ENCODE results near the gene CACNA1H.
"Not testable (repeated sequence)": the region's sequence is repeated elsewhere in the genome, so short reads cannot be mapped to it uniquely, and the experiment has no call there.

Gene CACNA1H

DNA sequence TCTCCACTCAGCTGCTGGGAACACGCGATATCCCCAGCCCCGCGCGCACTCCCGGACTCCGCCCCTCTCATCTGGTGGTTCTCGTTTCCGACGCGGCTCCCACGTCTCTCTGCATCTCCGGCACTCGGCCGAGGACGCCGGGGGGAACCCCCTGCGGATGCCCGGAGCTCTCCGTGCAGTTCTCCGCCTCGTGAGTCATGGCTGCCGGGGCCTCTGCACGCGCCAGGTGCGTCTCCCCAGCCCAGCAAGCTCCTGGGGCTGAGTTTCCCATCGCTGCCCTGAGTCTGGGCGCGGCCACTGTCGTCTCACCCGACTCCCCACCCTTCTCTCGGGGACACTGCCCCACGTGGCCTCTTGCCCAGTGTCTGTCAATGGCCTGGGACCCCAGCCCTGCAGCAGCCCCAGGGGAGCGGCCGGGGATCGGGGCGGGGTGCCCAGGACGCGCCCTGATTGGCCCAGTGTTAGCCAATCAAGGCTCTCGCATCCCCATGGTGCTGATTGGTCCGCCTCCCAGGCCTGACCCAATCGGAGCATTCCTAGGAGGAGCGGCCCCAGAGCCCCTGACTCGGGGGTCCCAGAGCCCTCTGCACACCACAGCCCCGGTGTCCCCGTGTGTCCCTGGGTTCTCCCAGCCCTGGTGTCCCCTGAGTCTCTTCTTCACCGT, 100.9 kb downstream of the CACNA1H start:
- DNase-seq (ENCODE audit: low read depth): not testable (repeated sequence)

GRCh38 chr16:1254821-1255220, 101.9 kb downstream of the CACNA1H start:
- DNase-seq (ENCODE audit: low read depth): not testable (repeated sequence)

GRCh38 chr16:1255276-1256122, 102.6 kb downstream of the CACNA1H start, which contains the start of gene TPSD1:
Gene TPSD1 (plus strand): TSS chr16:1256069. CDS start chr16:1256281, 212 bp downstream.
- DNase-seq (ENCODE audit: low read depth): not testable (repeated sequence)

- DNase-seq (ENCODE audit: low read depth): not testable (repeated sequence)
Measured at GRCh38 chr16:1256296-1256873, 103.5 kb downstream of the CACNA1H start.

DNA sequence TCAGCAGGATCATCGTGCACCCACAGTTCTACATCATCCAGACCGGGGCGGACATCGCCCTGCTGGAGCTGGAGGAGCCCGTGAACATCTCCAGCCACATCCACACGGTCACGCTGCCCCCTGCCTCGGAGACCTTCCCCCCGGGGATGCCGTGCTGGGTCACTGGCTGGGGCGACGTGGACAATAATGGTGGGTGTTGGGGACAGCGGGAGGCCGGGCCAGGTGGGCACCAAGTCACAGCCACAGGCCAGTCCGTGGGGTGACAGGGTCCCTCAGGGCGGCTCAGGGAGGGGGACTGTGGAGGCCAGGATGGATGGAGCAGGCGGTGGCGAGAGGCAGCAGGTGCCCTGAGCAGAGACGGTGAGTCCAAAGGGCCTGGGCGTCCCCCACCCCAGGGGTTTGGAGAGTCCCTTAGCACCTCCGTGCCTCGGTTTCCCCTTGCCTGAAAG, 104.0 kb downstream of the CACNA1H start:
- DNase-seq (ENCODE audit: low read depth): no peak

DNA sequence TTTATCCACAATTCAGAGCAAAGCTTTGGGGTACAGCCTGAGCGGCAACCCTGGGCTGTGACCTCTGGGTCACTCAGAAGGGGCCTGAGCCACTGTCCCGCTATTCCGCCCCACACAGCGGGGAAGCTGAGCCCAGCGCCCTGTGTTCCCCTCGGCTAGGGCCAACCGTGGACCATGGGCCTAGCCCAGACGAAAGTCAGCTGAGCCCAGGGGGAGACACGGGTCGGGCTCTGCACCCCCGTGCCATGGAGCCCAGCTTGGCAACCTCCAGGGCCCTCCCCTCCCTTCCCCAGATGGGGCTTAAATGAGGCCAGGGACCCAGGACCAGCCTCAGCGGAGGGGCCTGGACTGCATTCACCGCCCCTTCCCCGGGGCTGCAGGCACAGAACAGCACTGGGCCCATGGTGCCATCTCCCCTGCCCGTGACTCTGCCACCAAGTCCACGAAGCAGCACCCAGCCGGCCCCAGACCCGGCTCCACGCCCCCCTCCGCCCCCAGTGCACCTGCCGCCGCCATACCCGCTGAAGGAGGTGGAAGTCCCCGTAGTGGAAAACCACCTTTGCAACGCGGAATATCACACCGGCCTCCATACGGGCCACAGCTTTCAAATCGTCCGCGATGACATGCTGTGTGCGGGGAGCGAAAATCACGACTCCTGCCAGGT, 104.8 kb downstream of the CACNA1H start:
- no peak for DNase-seq (ENCODE audit: low read depth)

- no peak for DNase-seq (ENCODE audit: low read depth)
Measured at GRCh38 chr16:1258225-1258600, 105.3 kb downstream of the CACNA1H start.

DNA sequence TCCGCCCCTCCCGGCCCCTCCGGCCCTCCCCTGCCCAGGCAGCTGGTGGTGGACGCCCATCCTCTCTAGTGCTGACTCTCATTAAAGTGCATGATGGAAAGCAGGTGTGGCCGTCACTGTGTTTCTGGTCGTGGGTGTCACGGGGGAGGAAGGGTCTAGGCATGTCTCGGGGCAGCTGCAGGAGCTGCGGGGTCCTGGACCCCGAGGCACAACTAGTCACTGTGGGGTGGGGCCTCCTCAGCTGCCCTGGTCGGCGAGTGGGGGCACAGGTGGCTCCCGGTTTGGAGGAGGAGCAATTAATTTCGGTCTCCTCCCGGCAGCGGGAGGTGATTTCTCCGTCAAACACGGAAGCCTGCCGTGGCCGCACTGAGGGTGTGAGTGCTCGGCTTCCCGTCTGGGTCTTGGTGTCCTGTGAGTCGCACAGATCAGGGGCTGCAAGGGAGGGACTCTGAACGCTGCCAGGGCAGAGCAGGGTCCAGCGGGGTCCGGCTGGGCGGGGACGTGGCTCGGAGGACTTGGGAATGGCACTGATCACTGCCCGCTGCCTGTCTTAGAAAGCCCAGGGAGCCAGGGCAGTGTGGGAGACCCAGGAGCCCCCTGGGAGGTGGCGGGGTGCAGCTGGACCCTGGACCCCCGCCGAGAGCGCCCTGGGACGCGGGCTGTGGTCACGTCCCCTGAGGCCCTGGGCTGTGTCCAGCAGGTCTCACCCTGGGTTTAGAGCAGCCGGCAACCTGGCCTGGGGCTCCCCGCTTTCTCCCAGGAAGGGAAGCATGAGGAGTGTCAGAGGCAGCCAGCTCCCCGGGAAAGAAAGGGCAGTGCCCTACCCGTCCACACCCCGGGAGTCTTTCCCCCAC, 106.2 kb downstream of the CACNA1H start:
- no peak for DNase-seq (ENCODE audit: low read depth)

DNA sequence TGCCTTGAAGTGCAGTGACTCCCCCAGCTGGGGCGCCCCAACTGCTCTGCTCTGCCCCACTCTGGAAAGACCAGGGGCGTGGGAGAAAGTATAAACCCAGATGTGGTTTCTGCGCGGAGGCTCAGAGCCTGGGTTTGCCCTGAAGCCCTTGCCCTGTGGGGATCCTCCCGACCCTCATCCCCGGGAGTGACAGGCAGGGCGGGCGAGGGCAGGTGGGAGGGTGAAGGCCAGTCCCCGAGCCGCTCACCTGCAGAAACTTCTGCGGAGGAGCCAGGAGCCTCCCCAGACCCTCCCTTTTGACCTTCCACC, 106.8 kb downstream of the CACNA1H start:
- DNase-seq (ENCODE audit: low read depth): no peak

DNA sequence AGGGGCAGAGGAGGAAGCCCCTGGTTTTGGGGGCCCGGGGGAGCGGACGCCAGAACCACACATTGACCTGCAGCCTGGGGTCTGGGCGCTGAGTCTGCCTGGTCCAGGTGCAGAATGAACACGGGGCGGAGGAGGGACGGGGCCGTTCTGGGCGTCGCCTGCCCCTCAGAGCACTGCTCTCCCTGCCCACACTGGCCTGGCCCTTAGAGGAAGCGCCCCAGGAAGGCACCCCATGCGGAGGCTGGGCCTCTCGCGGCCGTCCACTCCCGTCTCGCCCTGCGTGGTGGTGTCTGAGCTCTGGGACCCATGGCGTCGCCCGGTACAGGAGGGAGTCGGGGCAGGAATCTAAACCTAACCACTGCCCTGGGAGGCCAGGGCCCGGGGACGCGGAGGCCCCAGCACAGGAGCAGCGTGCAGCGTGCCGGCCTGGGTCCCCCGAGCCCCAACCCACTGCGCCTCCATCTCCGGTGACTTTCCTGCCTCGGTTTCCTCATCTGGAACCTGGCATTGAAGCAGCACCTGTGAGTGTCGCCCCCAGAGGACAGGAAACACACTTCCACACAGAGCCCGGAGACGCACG, 107.3 kb downstream of the CACNA1H start:
- DNase-seq (ENCODE audit: low read depth): no peak

GRCh38 chr16:1261131-1261892, 108.4 kb downstream of the CACNA1H start:
- DNase-seq (ENCODE audit: low read depth): no peak

- no peak for DNase-seq (ENCODE audit: low read depth)
Measured at GRCh38 chr16:1262210-1262845, 109.4 kb downstream of the CACNA1H start.

GRCh38 chr16:1262846-1263221, 109.9 kb downstream of the CACNA1H start:
- DNase-seq (ENCODE audit: low read depth): no peak

GRCh38 chr16:1263591-1264344, 110.9 kb downstream of the CACNA1H start:
- no peak for DNase-seq (ENCODE audit: low read depth)

- DNase-seq (ENCODE audit: low read depth): no peak
Measured at GRCh38 chr16:1264345-1265089, 111.6 kb downstream of the CACNA1H start.

GRCh38 chr16:1265090-1265630, 112.3 kb downstream of the CACNA1H start:
- no peak for DNase-seq (ENCODE audit: low read depth)

DNA sequence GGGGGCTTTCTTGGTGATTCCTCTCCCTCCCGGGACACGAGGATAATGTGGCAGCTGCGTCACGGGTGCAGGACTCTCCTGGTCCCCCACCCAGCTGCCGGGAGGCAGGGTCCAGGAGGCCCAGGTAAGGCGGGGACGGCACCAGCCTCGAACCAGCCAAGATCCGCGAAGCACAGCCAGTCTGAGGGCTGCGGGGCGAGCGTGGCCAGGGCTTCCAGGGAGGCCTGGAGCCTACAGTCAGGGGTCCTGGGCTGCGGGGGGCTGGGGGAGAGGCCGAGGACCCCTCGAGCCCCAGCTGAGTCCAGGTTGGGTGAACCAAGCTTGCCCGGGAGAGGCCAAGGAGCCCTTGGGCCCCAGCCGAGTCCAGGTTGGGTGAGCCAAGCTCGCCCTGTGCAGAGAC, 112.9 kb downstream of the CACNA1H start:
- no peak for DNase-seq (ENCODE audit: low read depth)

DNA sequence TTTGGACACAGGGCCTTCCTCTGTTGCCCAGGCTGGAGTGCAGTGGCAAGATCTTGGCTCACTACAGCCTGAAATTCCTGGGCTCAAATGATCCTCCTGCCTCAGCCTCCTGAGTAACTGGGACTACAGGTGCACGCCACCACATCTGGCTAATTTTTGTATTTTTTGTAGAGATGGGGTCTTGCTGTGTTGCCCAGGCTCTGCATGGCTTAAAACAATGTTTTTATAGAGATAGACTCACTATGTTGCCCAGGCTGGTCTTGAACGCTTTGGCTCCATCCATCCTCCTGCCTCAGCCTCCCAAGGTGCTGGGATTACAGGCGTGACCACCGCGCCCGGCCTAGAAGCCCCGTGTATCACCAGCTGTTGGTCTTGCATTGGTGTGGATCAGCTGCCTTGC, 116.5 kb downstream of the CACNA1H start:
- DNase-seq (ENCODE audit: low read depth): not testable (repeated sequence)
